ENCODE results near the gene RPN1. TPM values are rescaled to one million over a fixed set of nuclear protein-coding genes. Genes with fewer than 3 reads are reported as not detected.

RPN1 gene
- total and polyA plus RNA-seq, 2 of the 13 experiments (the other 11 are each of a cell fraction or from before 2014, with no cell fraction given) = 290 to 342 TPM

DNA sequence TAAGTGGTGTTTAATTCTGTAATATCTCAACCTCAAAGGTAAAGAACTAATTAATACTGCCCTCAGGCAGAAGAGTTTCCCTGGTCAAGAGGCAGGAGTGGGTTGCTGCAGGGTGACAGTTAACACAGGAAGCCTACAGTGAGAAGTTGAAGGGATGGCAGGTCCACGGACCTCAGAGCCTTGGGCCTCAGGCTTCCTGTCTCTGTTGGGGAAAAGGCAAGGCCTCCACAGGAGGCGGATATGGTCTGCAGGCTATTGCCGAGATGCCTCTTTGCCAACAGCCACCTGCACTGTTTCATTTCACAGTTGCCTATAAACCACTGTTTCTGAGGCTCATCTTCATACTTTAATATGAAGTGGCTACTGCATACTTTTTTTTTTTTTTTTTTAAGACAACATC is 33.3 kb upstream of the RPN1 start:
- no peak for ATAC-seq
- no peaks in the 10 kb centered on the region for H4K20me1 ChIP-seq (ENCODE audit: insufficient read depth, low read length)
- no peak for DNase-seq (ENCODE audit: low spot score)
- intact Hi-C loops (cut with micrococcal nuclease; ENCODE audit: unreplicated experiment) = loop anchor here (5.0 kb wide), 2 partner anchors 43 to 268 kb away; partner anchors contain the start of gene RAB7A
- H3K9ac ChIP-seq (ENCODE audit: insufficient read depth, low read depth, low read length) = no peak overlapping the region
- no TSS peak for BruUV-seq (replicated peaks)
- in situ Hi-C loops (cut with HindIII; ENCODE audit: extremely low pct_ligation_motif_present, low pct_unique_long_range_greater_than_20kb) = no loop called here
- no peak overlapping the region for H3K4me2 ChIP-seq (ENCODE audit: low read depth, low read length)
- FAIRE-seq = no peak
- no peak overlapping the region for H3K4me3 ChIP-seq (replicated peaks in 1 of 3; ENCODE audit: insufficient read depth in 1 of 3, low read depth in 2 of 3, low read length in 3 of 3)
- H3K36me3 ChIP-seq (replicated peaks in 1 of 2; ENCODE audit: control insufficient read depth in 1 of 2, insufficient read depth in 2 of 2, low read length in 2 of 2) = no peaks in the 10 kb centered on the region
- H3K4me1 ChIP-seq (ENCODE audit: insufficient read depth, low read length) = peaks cover 29% of the 10 kb centered on the region
- 40% methylated on average over 3 of the region's 3 CpGs for WGBS (ENCODE audit: low lambda C conversion rate)
- POLR2A ChIA-PET = no interaction called here
- CTCF ChIA-PET (ENCODE audit: low intra/inter-chr PET ratio, low total read pairs) = no interaction called here
- H3K27ac ChIP-seq (ENCODE audit: extremely low read length, insufficient read depth, low read length) = no peak overlapping the region
- H3K79me2 ChIP-seq (ENCODE audit: insufficient read depth, low read length) = no peaks in the 10 kb centered on the region
- H2AFZ ChIP-seq (ENCODE audit: low read length) = no peak overlapping the region
- H3K27me3 ChIP-seq (ENCODE audit: control insufficient read depth in 1 of 2, insufficient read depth in 2 of 2, low read length in 2 of 2) = no peaks in the 10 kb centered on the region
- no peaks in the 10 kb centered on the region for H3K9me3 ChIP-seq (ENCODE audit: low read length)
- TF ChIP-seq, protein P1, sequence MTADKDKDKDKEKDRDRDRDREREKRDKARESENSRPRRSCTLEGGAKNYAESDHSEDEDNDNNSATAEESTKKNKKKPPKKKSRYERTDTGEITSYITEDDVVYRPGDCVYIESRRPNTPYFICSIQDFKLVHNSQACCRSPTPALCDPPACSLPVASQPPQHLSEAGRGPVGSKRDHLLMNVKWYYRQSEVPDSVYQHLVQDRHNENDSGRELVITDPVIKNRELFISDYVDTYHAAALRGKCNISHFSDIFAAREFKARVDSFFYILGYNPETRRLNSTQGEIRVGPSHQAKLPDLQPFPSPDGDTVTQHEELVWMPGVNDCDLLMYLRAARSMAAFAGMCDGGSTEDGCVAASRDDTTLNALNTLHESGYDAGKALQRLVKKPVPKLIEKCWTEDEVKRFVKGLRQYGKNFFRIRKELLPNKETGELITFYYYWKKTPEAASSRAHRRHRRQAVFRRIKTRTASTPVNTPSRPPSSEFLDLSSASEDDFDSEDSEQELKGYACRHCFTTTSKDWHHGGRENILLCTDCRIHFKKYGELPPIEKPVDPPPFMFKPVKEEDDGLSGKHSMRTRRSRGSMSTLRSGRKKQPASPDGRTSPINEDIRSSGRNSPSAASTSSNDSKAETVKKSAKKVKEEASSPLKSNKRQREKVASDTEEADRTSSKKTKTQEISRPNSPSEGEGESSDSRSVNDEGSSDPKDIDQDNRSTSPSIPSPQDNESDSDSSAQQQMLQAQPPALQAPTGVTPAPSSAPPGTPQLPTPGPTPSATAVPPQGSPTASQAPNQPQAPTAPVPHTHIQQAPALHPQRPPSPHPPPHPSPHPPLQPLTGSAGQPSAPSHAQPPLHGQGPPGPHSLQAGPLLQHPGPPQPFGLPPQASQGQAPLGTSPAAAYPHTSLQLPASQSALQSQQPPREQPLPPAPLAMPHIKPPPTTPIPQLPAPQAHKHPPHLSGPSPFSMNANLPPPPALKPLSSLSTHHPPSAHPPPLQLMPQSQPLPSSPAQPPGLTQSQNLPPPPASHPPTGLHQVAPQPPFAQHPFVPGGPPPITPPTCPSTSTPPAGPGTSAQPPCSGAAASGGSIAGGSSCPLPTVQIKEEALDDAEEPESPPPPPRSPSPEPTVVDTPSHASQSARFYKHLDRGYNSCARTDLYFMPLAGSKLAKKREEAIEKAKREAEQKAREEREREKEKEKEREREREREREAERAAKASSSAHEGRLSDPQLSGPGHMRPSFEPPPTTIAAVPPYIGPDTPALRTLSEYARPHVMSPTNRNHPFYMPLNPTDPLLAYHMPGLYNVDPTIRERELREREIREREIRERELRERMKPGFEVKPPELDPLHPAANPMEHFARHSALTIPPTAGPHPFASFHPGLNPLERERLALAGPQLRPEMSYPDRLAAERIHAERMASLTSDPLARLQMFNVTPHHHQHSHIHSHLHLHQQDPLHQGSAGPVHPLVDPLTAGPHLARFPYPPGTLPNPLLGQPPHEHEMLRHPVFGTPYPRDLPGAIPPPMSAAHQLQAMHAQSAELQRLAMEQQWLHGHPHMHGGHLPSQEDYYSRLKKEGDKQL (CRISPR knock-in tag; IDR thresholded peaks at IDR 0.05; ENCODE audit: low read depth) = no peak
- TF ChIP-seq FOSL2 (CRISPR knock-in tag; IDR thresholded peaks at IDR 0.05) (no peak), ISX (CRISPR knock-in tag; conservative IDR thresholded peaks at IDR 0.05) (no peak)
- TF ChIP-seq, protein P2, sequence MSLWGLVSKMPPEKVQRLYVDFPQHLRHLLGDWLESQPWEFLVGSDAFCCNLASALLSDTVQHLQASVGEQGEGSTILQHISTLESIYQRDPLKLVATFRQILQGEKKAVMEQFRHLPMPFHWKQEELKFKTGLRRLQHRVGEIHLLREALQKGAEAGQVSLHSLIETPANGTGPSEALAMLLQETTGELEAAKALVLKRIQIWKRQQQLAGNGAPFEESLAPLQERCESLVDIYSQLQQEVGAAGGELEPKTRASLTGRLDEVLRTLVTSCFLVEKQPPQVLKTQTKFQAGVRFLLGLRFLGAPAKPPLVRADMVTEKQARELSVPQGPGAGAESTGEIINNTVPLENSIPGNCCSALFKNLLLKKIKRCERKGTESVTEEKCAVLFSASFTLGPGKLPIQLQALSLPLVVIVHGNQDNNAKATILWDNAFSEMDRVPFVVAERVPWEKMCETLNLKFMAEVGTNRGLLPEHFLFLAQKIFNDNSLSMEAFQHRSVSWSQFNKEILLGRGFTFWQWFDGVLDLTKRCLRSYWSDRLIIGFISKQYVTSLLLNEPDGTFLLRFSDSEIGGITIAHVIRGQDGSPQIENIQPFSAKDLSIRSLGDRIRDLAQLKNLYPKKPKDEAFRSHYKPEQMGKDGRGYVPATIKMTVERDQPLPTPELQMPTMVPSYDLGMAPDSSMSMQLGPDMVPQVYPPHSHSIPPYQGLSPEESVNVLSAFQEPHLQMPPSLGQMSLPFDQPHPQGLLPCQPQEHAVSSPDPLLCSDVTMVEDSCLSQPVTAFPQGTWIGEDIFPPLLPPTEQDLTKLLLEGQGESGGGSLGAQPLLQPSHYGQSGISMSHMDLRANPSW (CRISPR knock-in tag; IDR thresholded peaks at IDR 0.05; ENCODE audit: borderline replicate concordance) = no peak
- TF ChIP-seq, protein P3, sequence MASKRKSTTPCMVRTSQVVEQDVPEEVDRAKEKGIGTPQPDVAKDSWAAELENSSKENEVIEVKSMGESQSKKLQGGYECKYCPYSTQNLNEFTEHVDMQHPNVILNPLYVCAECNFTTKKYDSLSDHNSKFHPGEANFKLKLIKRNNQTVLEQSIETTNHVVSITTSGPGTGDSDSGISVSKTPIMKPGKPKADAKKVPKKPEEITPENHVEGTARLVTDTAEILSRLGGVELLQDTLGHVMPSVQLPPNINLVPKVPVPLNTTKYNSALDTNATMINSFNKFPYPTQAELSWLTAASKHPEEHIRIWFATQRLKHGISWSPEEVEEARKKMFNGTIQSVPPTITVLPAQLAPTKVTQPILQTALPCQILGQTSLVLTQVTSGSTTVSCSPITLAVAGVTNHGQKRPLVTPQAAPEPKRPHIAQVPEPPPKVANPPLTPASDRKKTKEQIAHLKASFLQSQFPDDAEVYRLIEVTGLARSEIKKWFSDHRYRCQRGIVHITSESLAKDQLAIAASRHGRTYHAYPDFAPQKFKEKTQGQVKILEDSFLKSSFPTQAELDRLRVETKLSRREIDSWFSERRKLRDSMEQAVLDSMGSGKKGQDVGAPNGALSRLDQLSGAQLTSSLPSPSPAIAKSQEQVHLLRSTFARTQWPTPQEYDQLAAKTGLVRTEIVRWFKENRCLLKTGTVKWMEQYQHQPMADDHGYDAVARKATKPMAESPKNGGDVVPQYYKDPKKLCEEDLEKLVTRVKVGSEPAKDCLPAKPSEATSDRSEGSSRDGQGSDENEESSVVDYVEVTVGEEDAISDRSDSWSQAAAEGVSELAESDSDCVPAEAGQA (IDR thresholded peaks at IDR 0.05; ENCODE audit: low read depth) = no peak
- TF ChIP-seq, protein P3 (CRISPR knock-in tag; IDR thresholded peaks at IDR 0.05; ENCODE audit: borderline replicate concordance) = no peak
- TF ChIP-seq, protein P4, sequence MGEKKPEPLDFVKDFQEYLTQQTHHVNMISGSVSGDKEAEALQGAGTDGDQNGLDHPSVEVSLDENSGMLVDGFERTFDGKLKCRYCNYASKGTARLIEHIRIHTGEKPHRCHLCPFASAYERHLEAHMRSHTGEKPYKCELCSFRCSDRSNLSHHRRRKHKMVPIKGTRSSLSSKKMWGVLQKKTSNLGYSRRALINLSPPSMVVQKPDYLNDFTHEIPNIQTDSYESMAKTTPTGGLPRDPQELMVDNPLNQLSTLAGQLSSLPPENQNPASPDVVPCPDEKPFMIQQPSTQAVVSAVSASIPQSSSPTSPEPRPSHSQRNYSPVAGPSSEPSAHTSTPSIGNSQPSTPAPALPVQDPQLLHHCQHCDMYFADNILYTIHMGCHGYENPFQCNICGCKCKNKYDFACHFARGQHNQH (CRISPR knock-in tag; IDR thresholded peaks at IDR 0.05) = no peak

Measured in HepG2 (cell line).